Astrocyte (in vitro differentiated cells and primary cell): Measurements from ENCODE around the gene PDE6B. TPM values are rescaled to one million over a fixed set of nuclear protein-coding genes. Genes with fewer than 3 reads are reported as not detected.

Experiments
- DNase-seq: peaks from one replicate; pipeline ENCODE4 v3.0.0-alpha.2; 2010; ENCODE audit warnings: low read depth
- FAIRE-seq: peaks from 2 replicates; lab custom pipeline; 2011; peaks lifted over from hg19 to GRCh38; lab: Jason Lieb, UNC
- H2AFZ ChIP-seq: 2 replicates; pipeline ENCODE4 v1.6.0; 2012; ENCODE audit warnings: low read depth, low read length, inconsistent platforms
- H3K27ac ChIP-seq: 2 replicates; pipeline ENCODE4 v1.5.1; 2011; ENCODE audit warnings: low read depth, low read length, inconsistent platforms
- H3K27me3 ChIP-seq: 2 replicates; pipeline ENCODE4 v1.6.0; 2011; ENCODE audit warnings: low read length, inconsistent platforms; ENCODE audit not compliant: insufficient read depth
- H3K36me3 ChIP-seq: 2 replicates; pipeline ENCODE4 v1.5.1; 2011; ENCODE audit warnings: low read length, inconsistent platforms; ENCODE audit not compliant: insufficient read depth
- H3K4me1 ChIP-seq: 2 replicates; pipeline ENCODE4 v1.5.1; 2011; ENCODE audit warnings: low read length, inconsistent platforms; ENCODE audit not compliant: insufficient read depth
- H3K4me2 ChIP-seq: 2 replicates; pipeline ENCODE4 v1.6.0; 2012; ENCODE audit warnings: low read length, inconsistent platforms
- H3K4me3 ChIP-seq: 2 replicates; pipeline ENCODE4 v1.5.1; 2011; ENCODE audit warnings: low read depth, mild to moderate bottlenecking, low read length, inconsistent platforms; ENCODE audit not compliant: insufficient read depth
- H3K79me2 ChIP-seq: 2 replicates; pipeline ENCODE4 v1.6.0; 2012; ENCODE audit warnings: mild to moderate bottlenecking, low read length, inconsistent platforms; ENCODE audit not compliant: insufficient read depth
- H3K9ac ChIP-seq: 2 replicates; pipeline ENCODE4 v1.6.0; 2012; ENCODE audit warnings: mild to moderate bottlenecking, low read length, inconsistent platforms
- H3K9me3 ChIP-seq: 2 replicates; pipeline ENCODE4 v1.5.1; 2012; ENCODE audit warnings: low read depth, mild to moderate bottlenecking, low read length, inconsistent platforms; ENCODE audit not compliant: insufficient read depth
- H4K20me1 ChIP-seq: 2 replicates; pipeline ENCODE4 v1.6.0; 2012; ENCODE audit warnings: low read length, inconsistent platforms; ENCODE audit not compliant: insufficient read depth
- H3K27ac Mint-ChIP-seq: one replicate; pipeline ENCODE4 v1.8.0; 2021; ENCODE audit warnings: mild to moderate bottlenecking, mixed read lengths; ENCODE audit not compliant: unreplicated experiment
- H3K27me3 Mint-ChIP-seq: one replicate; pipeline ENCODE4 v1.8.0; 2021; ENCODE audit warnings: low read depth, mixed read lengths; ENCODE audit not compliant: unreplicated experiment
- H3K36me3 Mint-ChIP-seq: one replicate; pipeline ENCODE4 v1.8.0; 2021; ENCODE audit warnings: low read depth, mixed read lengths; ENCODE audit not compliant: unreplicated experiment
- H3K4me1 Mint-ChIP-seq: one replicate; pipeline ENCODE4 v1.8.0; 2021; ENCODE audit warnings: low read depth, mixed read lengths; ENCODE audit not compliant: unreplicated experiment
- H3K4me3 Mint-ChIP-seq: one replicate; pipeline ENCODE4 v1.8.0; 2021; ENCODE audit warnings: mild to moderate bottlenecking, moderate library complexity, mixed read lengths; ENCODE audit not compliant: unreplicated experiment
- H3K9me3 Mint-ChIP-seq: one replicate; pipeline ENCODE4 v1.8.0; 2021; ENCODE audit warnings: mild to moderate bottlenecking, mixed read lengths; ENCODE audit not compliant: unreplicated experiment
- CTCF ChIP-seq: IDR thresholded peaks from 2 replicates; pipeline ENCODE4 v1.5.1; 2011; ENCODE audit warnings: low read depth, mild to moderate bottlenecking, inconsistent platforms, low read length, moderate library complexity; ENCODE audit not compliant: insufficient read depth
- EZH2 ChIP-seq: IDR thresholded peaks from 2 replicates; pipeline ENCODE4 v1.6.1; 2012; ENCODE audit warnings: mild to moderate bottlenecking, low read length, inconsistent platforms; ENCODE audit not compliant: insufficient read depth
- total RNA-seq: library from RNA; stranded (reverse); gene quantifications from 2 replicates; pipeline ENCODE4 v1.2.1, GENCODE V29; 2021

PDE6B gene
- total RNA-seq, 1 donor from 2014 or later, result 2.8 TPM

GRCh38 chr4:654871-655463 is 29.6 kb downstream of the PDE6B start:
- Histone ChIP-seq H3K4me1 (no peaks in the 10 kb centered on the region), H4K20me1 (no peaks in the 10 kb centered on the region), H3K4me2 (no peak overlapping the region), H3K27me3 (peaks cover 4% of the 10 kb centered on the region), H3K9ac (no peak overlapping the region), H2AFZ (no peak overlapping the region), H3K27ac (no peak overlapping the region), H3K4me3 (no peak overlapping the region), H3K36me3 (no peaks in the 10 kb centered on the region), H3K79me2 (no peaks in the 10 kb centered on the region), H3K9me3 (peaks cover 17% of the 10 kb centered on the region)
- Mint-ChIP-seq H3K27me3 (peaks cover 22% of the 10 kb centered on the region), H3K27ac (no peak overlapping the region), H3K4me3 (no peak overlapping the region), H3K9me3 (peaks cover 3% of the 10 kb centered on the region), H3K36me3 (no peaks in the 10 kb centered on the region), H3K4me1 (no peaks in the 10 kb centered on the region)
- no peak for TF ChIP-seq EZH2
- no peak for TF ChIP-seq CTCF
- DNase-seq, result no peak
- no peak for FAIRE-seq

GRCh38 chr4:655464-656151 is 30.2 kb downstream of the PDE6B start:
- TF ChIP-seq EZH2 (no peak), CTCF (no peak)
- no peak overlapping the region for H3K4me2 ChIP-seq
- H3K79me2 ChIP-seq, result no peaks in the 10 kb centered on the region
- no peak overlapping the region for H3K4me3 Mint-ChIP-seq
- H3K27ac Mint-ChIP-seq, result no peak overlapping the region
- H3K9me3 Mint-ChIP-seq, result peaks cover 3% of the 10 kb centered on the region
- no peak overlapping the region for H3K27ac ChIP-seq
- H2AFZ ChIP-seq, result no peak overlapping the region
- no peak for FAIRE-seq
- H3K9me3 ChIP-seq, result peaks cover 17% of the 10 kb centered on the region
- H3K36me3 Mint-ChIP-seq, result no peaks in the 10 kb centered on the region
- H3K4me1 Mint-ChIP-seq, result peaks cover 2% of the 10 kb centered on the region
- H3K27me3 Mint-ChIP-seq, result peaks cover 22% of the 10 kb centered on the region
- H3K4me1 ChIP-seq, result no peaks in the 10 kb centered on the region
- no peak overlapping the region for H3K4me3 ChIP-seq
- no peak overlapping the region for H3K9ac ChIP-seq
- no peaks in the 10 kb centered on the region for H4K20me1 ChIP-seq
- DNase-seq, result no peak
- peaks cover 3% of the 10 kb centered on the region for H3K27me3 ChIP-seq
- H3K36me3 ChIP-seq, result no peaks in the 10 kb centered on the region
